HuH-7 (cell line): Measurements from ENCODE around the gene ZDHHC7.

ENCODE experiments used
- DNase-seq: peaks from one replicate; pipeline ENCODE4 v3.0.0; 2011; ENCODE audit warnings: low spot score

The ZDHHC7 gene

DNA sequence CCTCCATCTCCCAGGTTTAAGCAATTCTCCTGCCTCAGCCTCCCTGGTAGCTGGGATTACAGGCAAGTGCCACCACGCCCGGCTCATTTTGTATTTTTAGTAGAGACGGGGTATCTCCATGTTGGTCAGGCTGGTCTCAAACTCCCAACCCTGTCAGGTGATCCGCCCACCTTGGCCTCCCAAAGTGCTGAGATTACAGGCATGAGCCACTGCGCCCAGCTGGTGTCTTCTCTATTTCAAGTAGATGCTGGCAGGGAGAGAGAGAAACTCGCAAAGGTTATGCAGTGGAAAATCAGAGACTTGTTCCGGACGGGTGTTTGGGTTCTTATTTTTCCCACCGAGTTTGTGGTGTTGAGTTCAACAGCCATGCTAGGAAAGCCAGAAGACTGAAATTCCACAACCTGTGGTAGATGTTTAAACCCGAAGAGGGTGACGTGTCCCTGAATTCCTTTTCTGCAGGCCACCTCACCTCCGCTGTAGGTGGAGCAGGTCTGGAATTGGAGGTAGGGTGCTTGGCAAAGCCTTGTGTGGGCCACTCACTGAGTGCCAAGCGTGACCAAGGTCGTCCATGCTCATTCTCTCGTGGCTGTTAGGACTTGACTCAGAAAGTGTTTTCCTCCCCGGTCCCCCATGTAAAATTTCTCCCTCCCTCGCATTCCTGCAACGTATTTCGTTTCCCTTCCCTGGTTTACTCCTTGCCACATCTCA lies 7.3 kb upstream of the ZDHHC7 start:
- DNase-seq = no peak

DNA sequence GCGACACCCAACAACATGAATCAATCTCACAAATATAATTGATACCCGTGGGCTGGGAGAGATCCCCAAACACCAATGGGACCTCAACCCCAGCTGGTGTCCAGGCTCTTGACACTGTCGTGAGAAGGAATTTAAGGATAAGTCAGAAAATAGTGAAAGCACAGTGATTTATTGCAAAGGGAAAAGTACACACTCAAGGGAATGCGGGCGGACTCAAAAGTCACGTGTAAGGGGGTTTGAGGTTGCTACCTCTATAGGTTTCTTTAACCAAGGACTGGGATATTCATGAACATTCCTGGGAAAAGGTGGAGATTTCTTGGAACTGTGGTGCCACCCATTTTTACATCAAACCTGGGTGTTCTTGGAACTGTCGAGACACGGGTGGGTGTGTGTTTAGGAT lies 6.3 kb upstream of the ZDHHC7 start:
- no peak for DNase-seq

DNA sequence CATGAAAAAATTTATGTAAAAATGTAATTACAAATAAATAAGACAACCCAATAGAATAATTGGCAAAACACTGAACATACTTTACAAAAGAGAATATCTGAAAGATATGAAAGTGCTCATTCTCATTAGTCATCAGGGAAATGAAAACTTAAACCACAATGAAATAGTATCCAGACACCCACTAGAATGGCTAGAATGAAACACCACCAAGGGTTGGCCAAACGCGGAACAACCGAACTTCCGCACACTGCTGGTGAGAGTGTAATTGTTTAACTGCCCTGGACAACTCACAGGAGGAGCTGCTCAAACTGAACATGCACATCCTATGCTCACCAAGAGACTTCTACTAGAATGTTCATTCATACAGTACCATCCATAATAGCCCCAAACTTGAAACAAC lies 5.8 kb upstream of the ZDHHC7 start:
- no peak for DNase-seq

DNA sequence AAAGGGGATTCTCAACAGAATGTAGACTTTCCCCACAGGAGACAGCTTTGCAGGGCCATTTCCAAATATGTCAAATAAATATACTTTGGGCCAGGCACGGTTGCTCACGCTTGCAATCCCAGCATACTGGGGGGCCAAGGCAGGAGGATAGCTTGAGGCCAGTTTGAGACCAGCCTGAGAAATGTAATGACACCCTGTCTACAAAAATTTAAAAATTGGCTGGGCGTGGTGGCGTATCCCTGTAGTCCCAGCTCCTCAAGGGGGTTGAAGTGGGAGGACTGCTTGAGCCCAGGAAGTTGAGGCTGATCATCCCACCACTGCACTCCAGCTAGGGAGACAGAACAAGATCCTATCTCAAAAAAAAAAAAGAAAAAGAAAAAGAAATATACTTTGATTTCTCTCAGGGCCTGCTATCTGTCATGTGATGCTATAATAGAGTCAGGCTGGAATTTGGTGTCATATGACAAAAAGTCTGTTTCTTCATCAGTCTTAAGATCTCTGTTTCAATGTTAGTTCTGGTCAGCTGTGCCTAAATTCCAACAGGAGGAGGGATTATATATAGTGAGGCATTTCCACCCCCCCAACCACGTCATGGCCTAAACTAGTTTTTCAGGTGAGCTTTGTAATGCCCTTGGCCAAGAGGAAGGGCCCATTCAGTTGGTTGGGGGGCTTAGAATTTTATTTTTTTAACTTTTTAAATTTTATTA lies 4.3 kb upstream of the ZDHHC7 start:
- no peak for DNase-seq

DNA sequence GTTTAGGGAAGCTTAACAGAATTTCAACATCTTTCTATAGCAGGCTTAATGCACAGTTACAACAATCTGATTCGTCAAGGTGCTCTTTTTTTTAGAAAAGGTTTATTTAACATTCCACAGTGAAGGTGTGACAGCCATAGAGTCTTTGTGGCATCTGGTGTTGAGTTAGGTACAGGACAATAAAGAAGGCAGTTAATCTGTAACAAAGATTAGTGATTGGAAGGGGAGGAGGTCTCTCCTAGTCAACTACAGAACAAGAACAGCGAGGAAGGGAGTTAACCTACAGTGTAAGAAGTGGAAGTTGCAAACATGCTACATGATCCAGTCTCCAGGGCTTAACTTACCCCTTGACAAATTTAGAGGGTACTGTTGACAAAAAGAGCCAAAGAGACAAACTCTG lies 3.0 kb upstream of the ZDHHC7 start:
- peak; percentile 69 for DNase-seq

DNA sequence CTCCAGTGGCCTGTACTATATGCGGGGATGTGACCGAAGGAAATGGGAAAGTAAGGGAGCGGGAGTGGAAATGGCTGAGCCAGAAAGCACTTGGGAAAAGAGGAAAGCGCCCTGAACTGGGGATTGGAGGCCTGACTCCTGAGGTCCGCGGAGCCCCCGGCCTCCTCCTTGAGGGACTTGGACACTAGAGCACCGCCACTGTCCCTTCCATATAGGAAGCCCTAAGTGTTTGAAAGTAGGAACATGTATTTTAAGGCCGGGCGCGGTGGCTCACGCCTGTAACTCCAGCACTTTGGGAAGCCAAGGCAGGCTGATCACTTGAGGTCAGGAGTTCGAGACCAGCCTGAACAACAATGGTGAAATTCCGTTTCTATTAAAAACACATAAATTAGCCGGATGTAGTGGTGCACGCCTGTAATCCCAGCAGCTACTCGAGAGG lies 530 bp upstream of the ZDHHC7 start:
- DNase-seq = no peak

DNA sequence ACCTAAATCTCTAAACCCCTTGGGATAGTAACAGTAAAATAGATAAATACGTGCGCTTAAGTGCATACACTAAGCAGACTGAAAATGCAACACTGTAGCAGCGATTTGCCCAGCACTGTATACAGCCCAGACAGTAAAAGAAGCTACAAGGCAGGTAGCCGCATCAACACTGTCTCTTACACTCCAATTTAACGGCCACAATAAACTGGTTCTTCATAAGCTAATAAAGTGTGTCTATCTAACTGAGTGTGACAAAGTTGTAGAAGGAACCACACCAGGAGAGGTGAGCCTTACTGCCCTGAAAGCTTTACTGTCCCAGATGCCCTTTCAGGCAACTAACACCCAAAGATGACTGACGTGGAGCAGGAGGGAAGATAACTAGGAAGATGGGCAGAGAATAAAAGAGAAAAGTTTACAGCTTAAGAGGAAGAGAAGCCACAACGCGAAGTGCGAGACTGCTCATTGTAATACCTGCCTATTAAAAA lies 847 bp downstream of the ZDHHC7 start:
- DNase-seq = no peak

DNA sequence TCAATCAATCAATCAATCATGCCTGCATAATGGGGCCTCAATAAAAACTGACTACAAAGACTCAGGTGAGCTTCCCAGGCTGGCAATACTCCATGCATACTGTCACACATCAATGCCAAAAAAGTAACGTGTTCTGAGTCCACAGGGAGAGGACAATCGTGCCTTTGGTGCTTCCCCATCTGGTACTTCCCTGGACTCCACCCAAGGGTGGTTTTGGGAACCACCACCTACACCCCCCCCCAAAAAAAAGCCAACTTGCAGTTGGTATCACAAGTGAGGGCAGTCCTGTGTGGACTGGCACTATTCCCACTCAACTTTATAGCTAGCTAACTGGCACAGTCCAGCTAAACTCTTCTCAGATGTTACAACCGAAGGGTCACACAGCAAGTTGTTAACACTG lies 3.1 kb downstream of the ZDHHC7 start:
- DNase-seq = no peak

DNA sequence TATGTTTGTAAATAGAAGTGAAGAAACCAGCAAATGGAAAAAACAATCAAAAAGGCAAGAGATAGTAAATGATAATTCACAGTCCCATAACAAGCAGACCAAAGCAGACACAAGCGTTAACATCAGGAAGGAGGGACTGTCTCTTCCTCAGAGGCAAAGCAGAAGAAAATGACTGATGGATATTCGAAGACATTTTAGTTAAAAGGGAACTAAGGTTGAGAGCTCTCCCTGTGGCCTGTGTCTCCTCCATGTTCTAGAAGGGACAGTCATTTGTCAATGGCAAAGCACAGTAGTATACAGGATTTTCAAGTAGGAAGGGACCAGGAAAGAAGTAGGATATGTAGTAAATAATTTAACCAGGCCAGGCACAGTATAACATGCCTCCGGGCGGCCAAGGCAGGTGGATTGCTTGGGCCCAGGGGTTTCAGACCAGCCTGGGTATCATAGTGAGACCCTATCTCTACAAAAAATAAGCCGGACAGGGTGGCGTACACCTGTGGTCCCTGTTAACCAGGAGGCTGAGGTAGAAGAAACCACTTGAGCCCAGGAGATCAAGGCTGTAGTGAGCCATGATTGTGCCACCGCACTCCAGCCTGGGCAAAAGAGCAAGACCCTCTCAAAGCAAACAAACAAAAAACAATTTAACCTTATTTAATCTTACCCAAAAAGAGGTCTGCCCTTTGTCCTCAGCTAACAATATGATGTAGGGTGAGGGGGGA lies 3.7 kb downstream of the ZDHHC7 start:
- no peak for DNase-seq

DNA sequence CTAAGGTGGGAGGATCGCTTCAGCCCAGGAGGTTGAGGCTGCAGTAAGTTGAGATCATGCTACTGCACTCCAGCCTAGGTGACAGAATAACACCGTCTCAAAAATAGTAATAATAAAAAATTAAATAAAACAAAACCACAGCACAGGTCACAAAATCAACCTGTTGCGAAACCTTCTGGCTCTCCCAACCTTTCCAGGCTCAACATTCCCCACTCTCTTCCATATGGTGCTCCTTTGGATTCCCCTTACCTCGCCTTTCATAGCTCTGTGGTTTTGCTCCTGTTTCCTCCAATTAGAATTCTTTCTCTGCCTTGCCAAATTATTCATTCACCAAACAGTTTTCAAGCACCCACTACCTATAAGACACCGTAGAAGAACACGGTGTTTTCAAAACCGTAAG lies 4.7 kb downstream of the ZDHHC7 start:
- DNase-seq = no peak

DNA sequence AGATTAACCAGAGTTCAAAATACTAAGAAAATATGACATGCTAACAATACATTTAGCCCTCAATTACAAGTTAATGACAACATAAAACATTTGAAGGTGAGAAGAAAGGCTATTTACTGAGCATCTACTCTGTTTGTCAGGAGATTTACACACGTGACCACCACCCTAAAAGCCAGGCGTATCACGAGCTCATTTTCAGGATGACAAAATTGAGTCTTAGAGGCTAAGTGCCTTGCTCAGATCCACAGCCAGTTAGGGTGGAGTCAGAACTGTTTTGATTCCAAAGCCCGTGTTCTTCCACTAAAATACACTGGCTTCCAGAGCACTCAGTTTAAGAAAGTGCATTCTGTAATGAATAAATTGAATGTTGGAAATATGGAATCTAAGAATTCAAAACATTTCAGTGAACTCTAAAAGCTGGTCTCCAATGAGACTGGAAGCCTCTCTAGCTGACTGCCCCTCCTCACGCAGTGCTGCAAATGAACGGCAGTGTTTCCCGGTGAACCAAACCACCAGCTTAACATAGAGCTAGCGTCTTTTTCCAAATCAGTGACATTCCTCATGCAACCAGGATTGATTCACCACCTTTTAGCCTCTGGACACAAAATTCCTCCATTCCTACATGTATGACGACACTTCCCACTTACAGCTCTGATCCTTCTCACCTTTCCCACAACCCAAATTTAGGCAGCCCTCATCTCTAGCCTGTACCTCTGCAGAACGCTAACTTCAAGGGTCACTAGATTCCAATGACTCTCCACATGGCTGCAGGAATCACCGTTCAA lies 5.9 kb downstream of the ZDHHC7 start:
- no peak for DNase-seq

DNA sequence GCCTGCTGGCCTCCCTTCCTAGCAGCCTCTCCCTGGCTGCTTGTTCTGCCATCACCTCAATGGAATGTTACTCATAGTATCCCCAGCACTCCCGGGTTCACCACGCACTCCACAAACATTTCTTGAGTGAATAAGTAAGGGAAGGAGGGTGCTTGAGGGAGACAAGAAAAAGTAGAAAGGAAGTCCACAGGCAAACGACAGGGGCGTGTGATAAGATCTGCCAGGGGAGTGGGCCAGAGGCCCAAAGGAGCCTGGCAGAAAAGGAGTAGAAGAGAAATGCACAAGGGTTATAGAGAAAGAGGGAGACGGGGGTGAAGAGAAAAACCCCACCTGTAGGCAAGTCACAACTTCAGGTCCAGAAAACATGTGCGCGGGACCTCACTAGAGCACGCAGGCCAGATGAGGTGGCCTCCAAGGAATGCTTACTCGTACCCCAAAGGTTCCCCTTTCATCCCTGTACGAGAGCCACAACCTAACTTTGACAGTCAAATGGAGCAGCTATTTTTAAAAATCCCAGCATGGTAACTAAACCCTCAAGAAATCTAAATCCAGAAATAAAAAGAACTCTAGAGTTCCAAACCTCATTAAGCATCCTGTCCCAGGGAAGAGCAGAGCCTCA lies 6.6 kb downstream of the ZDHHC7 start:
- DNase-seq = no peak

DNA sequence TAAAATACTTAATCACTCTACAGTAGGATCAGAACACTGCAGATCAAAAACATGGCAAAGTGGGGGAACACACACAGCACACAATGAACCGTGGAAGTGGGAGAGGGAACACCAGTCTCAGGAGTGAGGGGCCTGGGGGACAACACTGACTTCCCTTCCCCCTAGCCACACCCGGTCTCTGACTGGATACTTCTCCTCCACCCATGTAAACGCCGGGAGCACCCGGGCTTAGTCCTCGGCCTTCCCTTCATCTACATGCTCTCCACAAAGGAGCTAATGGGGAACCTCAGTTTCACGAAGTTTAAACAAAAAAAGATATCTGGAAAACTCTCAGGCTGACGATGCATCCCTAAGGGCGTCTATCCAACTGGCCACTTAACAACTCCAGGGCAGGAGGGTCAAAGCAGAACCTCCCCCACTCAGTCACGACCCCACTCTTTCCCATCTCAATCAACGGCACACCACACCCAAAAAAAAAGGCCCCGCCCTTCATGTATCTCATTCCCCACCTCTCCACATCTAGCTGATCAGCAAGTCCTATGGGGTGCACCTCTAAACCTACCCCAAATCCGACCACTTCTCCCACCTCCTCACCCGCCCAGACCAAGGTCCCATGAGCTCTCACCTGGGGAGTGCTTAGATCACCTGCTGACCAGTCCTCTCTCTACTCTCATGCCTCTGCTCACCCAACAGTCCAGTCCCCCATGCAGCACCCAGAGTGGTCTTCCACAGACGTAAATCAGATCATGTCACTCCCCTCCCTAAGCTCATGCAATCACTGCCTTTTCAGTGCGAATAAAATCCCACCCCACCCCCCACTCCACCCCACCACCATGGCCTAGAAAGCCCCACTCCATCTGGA lies 7.4 kb downstream of the ZDHHC7 start:
- DNase-seq = no peak

DNA sequence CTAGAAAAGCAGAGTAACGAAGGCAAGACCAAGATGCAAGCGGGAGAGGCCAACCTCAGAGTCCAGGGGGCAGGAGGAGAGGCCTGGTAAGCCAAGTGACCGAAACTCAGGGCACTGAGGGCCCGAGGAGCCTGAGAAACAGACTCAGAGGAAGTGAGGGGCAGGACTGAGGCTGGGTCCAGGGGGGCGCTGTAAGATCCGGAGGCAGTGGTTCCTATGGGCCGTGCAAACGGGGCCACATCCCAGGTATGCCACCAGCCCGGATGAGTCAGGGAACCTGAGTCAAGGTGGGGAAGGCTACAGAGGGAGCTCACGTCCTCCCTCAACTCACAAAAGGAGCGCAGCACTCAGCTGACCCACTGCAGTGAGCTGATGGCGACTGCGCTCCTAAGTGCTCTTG lies 8.3 kb downstream of the ZDHHC7 start:
- no peak for DNase-seq

DNA sequence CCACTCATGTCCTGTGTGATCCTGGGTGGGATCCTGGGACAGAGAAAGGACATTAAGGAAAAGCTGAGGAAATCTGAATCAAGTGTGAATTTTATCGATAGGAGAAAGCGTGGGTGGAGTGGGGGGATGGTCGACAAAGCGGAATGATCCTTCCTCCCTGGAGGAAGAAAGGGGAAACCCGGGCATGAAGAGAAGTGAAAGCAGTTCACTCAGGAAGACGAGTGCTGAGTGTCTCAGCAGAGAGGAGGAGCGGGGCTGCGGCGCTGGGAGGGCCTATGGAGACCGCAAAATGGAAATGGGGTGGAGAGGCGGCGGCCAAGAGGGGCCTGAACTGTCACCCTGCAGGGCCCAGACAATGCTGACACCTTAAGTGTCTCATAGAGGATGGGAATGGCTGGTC lies 8.7 kb downstream of the ZDHHC7 start:
- DNase-seq = no peak

DNA sequence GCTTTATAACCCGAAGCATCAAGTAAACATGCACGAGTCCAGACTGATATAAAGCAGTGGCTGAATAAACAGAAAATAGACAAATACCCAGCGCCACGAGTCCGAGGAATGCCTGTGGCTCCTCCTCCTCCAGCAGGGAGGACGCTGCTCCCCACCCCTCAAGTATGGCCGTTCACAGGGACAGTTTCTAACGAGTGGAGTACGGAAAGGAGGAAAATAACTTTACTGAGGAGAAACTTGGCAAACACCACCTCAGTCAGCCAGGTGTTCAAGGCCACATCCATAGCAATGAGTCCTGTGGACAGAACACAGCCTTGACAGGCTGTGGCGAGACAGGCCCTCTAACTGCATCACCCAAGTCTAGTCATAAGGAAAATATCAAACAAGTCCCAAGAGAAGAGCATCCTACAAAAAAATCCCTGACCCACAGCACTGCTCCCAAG lies 9.2 kb downstream of the ZDHHC7 start:
- no peak for DNase-seq

DNA sequence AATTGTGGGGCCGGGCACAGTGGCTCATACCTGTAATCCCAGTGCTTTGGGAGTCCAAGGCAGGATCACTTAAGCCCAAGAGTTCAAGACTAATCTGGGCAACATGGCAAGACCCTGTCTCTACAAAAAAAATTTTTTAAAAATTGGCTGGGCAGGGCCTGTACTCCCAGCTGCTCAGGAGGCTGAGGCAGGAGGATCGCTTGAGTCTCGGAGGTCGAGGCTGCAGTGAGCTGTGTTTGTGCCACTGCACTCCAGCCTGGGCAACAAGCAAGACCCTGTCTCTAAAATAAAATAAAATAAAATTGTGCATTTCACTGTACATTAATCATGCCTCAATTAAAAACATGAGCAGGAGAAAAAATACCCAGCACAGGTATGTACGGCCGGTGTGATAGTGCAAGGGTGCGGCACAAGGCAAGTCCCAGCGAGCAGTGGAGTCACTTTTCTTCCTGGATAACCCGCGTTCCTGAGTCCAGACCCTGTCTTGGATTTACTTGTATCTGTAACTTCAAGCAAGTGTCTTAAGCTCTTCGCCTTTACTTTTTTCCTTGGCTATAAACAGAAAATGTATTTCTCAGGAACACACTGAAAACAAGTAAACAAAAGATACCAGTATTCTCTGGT lies 11.4 kb downstream of the ZDHHC7 start:
- no peak for DNase-seq

DNA sequence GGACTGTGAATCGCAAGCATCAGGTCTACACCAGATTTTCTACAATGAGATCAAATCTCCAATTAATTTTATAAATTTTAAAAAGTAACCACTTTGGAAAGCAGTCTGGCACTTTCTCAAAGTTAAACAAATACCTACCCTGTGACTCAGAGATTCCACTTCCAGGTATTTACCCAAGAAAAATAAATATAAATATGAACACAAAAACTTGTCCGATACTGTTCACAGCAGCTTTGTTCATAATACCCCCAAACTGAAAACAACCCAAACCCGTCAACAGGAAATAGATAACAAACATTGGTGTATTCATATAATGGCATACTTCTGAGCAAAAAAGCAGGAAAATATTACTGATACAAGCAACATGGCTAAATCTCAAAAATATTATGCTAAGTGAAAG lies 12.1 kb downstream of the ZDHHC7 start:
- no peak for DNase-seq

DNA sequence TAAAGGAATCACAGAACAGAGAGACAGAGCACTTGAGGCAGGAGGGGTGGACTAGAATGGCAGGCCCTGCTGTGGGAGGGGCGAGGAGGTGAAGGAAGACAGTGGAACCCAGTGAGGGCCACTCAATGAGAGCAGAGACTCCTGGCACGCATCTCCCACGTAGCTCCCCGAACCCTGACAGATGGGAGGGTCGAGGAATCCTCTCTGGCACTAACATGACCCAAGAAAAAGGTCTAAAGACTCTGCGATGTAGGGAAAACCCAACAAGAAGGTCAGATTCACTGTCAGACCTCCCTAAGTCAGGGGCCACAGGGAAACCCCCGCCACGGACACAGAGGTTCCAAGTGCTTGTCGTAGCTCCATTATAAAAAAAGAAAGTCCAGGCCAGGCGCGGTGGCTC lies 15.0 kb downstream of the ZDHHC7 start:
- no peak for DNase-seq

DNA sequence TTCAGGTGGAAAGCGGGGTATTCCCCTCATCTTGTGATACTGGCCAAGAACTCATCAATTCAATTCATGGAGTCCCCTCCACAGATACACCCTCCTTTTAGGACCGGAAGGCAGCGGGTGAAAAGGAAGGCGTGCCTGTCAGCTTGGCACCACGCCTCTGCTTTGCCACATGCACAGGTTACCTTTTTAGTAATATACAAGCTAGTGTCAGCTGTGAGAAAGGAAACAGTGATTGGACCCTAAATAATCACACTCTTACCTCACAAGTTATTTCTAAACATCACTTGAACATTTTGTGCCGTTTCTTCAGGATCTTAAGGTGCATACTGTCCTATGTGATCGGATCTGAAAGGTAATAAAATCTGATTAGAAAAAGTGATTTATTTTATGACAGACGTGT lies 15.7 kb downstream of the ZDHHC7 start:
- no peak for DNase-seq
